Sigmoid colon (tissue), 7 donors: ENCODE measurements around the gene OR51B4. TPM values are rescaled to one million over a fixed set of nuclear protein-coding genes. Genes with fewer than 3 reads are reported as not detected.

Source experiments
- DNase-seq: peaks from one replicate; pipeline ENCODE4 v3.0.0-alpha.2; 2019
- H3K27ac ChIP-seq, 4 donors: fragments of 200-600 bp; sonication (generic); one replicate each; pipeline ENCODE4 v1.5.1; 2016 to 2019; ENCODE audit warnings: mild to moderate bottlenecking in 1 of 4
- H3K27me3 ChIP-seq, 3 donors: fragments of 200-600 bp; sonication (generic); one replicate each; pipeline ENCODE4 v1.5.1; 2019; ENCODE audit warnings: mild to moderate bottlenecking in 1 of 3
- H3K36me3 ChIP-seq, 4 donors: fragments of 200-600 bp; sonication (generic); one replicate each; pipeline ENCODE4 v1.5.1; 2016 to 2019
- H3K4me1 ChIP-seq, 4 donors: fragments of 200-600 bp; sonication (generic); one replicate each; pipeline ENCODE4 v1.5.1; 2017 to 2019
- H3K4me3 ChIP-seq, 4 donors: fragments of 200-600 bp; sonication (generic); one replicate each; pipeline ENCODE4 v1.5.1; 2017 to 2019; ENCODE audit warnings: mild to moderate bottlenecking in 2 of 4, moderate library complexity in 1 of 4
- H3K9me3 ChIP-seq, 4 donors: fragments of 200-600 bp in 3 of 4; sonication (generic) in 3 of 4; one replicate each; pipeline versions ENCODE4 v1.5.1 to v1.6.1; 2013 to 2019
- CTCF ChIP-seq, 4 experiments: fragments of 450-650 bp in 3 of 4; fragments of 200-600 bp in 1 of 4; IDR thresholded peaks; one replicate each; pipeline ENCODE4 v1.5.1; 2016 to 2019; ENCODE audit warnings: antibody characterized with exemption in 4 of 4, mild to moderate bottlenecking in 3 of 4, moderate library complexity in 2 of 4
- EP300 ChIP-seq, 4 donors: sonication (generic); formaldehyde crosslinking; IDR thresholded peaks; one replicate each; pipeline ENCODE4 v1.6.1; 2017; ENCODE audit warnings: antibody characterized with exemption in 4 of 4
- POLR2A ChIP-seq, 2 donors: fragments of 450-650 bp; IDR thresholded peaks; one replicate each; pipeline ENCODE4 v1.6.1; 2016; ENCODE audit warnings: antibody characterized with exemption in 2 of 2, mild to moderate bottlenecking in 2 of 2, moderate library complexity in 2 of 2
- POLR2AphosphoS5 ChIP-seq, 4 donors: sonication (generic); formaldehyde crosslinking; IDR thresholded peaks; one replicate each; pipeline ENCODE4 v1.6.1; 2017; ENCODE audit warnings: antibody characterized with exemption in 4 of 4
- WGBS, 2 donors: extraction: QIAGEN DNeasy Blood & Tissue Kit; methylation state at CpG; one replicate each; pipeline ENCODE4 v1.1.7; 2013; 5-methylcytosine and 5-hydroxymethylcytosine counted together
- intact Hi-C: fragments of 100-400 bp; cut with DNase I; formaldehyde crosslinking; loops from one replicate; pipeline ENCODE4 v1.15.1; 2023
- polyA plus RNA-seq, 3 donors: library from polyadenylated mRNA; stranded (reverse); fragments of 200-250 nt; gene quantifications; one replicate each; pipeline ENCODE4 v1.2.3, GENCODE V29; 2013
- total RNA-seq, 4 donors: library from RNA; depleted of rRNA; stranded (reverse); fragments of >200 nt; gene quantifications; one replicate each; pipeline ENCODE4 v1.1.0, GENCODE V29; 2016
- donor health status: healthy with polysubstance abuse.
- donor health status: Bipolar disorder and iron deficiency.
- donor health status: healthy.

The OR51B4 gene
- total and polyA plus RNA-seq, 7 donors = not detected

- H3K4me3 ChIP-seq = no peak within 1 kb of the TSS
- H3K27ac ChIP-seq = no peak within 1 kb of the TSS
- intact Hi-C loops = no loop called here
- DNase-seq = no peak
- no peaks in the 10 kb centered on the region for H3K27me3 ChIP-seq
- 68 to 82% methylated on average over 4 of the region's 4 CpGs for WGBS, 2 donors
- H3K4me1 ChIP-seq = no peaks in the 10 kb centered on the region
- no peaks in the 10 kb centered on the region for H3K9me3 ChIP-seq
- TF ChIP-seq POLR2AphosphoS5 (IDR thresholded peaks at IDR 0.05) = no peak
- TF ChIP-seq EP300 (IDR thresholded peaks at IDR 0.05) = no peak
- TF ChIP-seq POLR2A (IDR thresholded peaks at IDR 0.05) = no peak
- no peak for TF ChIP-seq CTCF (IDR thresholded peaks at IDR 0.05)
- H3K36me3 ChIP-seq = no peaks in the 10 kb centered on the region
These were observed 32.0 kb downstream of the OR51B4 start, which contains the start of gene HBE1 for GRCh38 chr11:5269715-5270147. Gene HBE1 (minus strand): TSS chr11:5269945. CDS start chr11:5269890, 55 bp downstream.

DNA sequence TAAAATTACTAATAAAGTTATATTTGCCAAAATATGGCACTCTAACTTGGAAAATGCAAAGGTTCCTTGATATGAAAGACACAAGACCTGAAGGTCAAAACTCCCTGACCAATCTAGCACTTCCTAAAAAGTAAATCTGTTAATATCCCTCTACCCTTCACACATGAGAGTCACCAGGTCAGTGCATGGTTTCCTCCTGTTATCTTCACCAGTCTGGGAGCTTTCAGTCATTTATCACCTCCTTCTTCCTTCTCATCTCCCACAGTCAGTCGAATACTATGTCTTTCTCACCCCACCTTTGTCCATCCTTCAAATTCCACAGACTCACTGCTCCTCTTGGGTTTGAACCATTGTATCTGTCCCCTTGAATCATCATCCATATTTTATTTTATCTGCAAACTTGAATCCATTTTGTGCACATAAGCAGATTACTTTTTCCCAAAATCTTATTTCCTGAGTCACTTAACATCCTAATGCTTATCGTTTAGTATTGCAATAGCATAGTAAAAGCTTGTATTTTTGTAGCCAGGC lies 34.6 kb downstream of the OR51B4 start:
- no peaks in the 10 kb centered on the region for H3K36me3 ChIP-seq
- DNase-seq = no peak
- TF ChIP-seq POLR2A (IDR thresholded peaks at IDR 0.05) (no peak), CTCF (IDR thresholded peaks at IDR 0.05) (no peak), POLR2AphosphoS5 (IDR thresholded peaks at IDR 0.05) (no peak), EP300 (IDR thresholded peaks at IDR 0.05) (no peak)
- no peak overlapping the region for H3K4me3 ChIP-seq
- no peaks in the 10 kb centered on the region for H3K4me1 ChIP-seq
- no peaks in the 10 kb centered on the region for H3K27me3 ChIP-seq
- H3K27ac ChIP-seq = no peak overlapping the region
- WGBS, 2 donors = 79 to 83% methylated on average over 2 of the region's 2 CpGs
- no peaks in the 10 kb centered on the region for H3K9me3 ChIP-seq
- intact Hi-C loops = no loop called here

- intact Hi-C loops = no loop called here
These were observed 35.1 kb downstream of the OR51B4 start for GRCh38 chr11:5266609-5267008.

GRCh38 chr11:5265832-5266231 lies 35.9 kb downstream of the OR51B4 start:
- DNase-seq = no peak
- Histone ChIP-seq H3K36me3 (no peaks in the 10 kb centered on the region), H3K4me1 (no peaks in the 10 kb centered on the region), H3K27ac (no peak overlapping the region), H3K9me3 (no peaks in the 10 kb centered on the region), H3K27me3 (no peaks in the 10 kb centered on the region), H3K4me3 (no peak overlapping the region)
- TF ChIP-seq POLR2AphosphoS5 (IDR thresholded peaks at IDR 0.05) = no peak
- TF ChIP-seq EP300 (IDR thresholded peaks at IDR 0.05) = no peak
- no peak for TF ChIP-seq CTCF (IDR thresholded peaks at IDR 0.05)
- TF ChIP-seq POLR2A (IDR thresholded peaks at IDR 0.05) = no peak
- WGBS, 2 donors = 42 to 61% methylated on average over 2 of the region's 2 CpGs
- intact Hi-C loops = no loop called here

More at GRCh38 chr11:5266609-5267008, 35.1 kb downstream of the OR51B4 start:
- Histone ChIP-seq H3K4me3 (no peak overlapping the region), H3K27me3 (no peaks in the 10 kb centered on the region), H3K4me1 (no peaks in the 10 kb centered on the region), H3K36me3 (no peaks in the 10 kb centered on the region), H3K9me3 (no peaks in the 10 kb centered on the region), H3K27ac (no peak overlapping the region)
- DNase-seq = no peak
- TF ChIP-seq POLR2AphosphoS5 (IDR thresholded peaks at IDR 0.05) (no peak), EP300 (IDR thresholded peaks at IDR 0.05) (no peak), CTCF (IDR thresholded peaks at IDR 0.05) (no peak), POLR2A (IDR thresholded peaks at IDR 0.05) (no peak)
